Measurements from ENCODE around the gene AKAP8L.
A peak's percentile ranks its signal among the peaks of the same experiment; 100 is the strongest.

The AKAP8L gene

DNA sequence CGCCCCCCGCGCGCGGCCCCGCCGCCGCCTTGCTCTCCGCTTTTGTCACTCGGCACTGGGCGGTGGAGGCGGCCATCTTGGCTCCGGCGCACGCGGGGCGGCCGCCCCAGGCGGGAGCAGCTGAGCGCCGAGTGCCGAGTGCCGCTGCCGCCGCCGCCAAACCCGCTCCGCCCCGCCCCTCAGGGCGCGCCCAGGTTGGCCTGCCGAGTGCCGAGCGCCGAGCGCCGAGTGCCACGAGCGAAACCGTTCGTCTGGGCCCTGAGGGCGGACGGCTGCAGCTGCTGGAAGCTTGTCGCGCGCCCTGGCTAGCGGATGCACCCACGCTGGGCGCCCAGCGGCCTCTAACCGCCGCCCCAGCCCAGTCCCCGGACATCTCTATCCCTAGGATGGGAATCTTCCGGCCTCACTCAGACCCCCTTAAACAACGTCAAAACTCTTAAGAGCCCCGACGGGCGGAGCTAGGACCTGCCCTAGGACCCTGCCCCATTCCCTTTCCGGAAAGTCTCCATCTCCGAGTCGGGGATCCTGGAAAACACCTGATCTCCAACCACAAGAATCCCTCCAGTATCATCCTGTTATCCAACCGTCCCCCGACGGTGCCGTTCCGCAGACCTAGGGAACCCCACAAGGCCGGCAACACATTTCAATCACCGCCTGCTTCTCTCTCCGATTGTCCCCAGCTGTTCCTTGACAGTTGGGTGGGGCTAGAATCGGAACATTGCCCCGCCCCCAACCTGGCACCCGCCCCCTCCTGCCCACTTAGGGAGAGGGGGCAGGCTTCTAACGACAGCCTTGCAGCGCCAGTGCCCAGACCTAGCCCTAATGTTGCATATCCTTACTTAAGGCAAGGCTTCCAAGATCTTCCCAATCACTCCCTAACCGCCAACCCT, 14.1 kb upstream of the AKAP8L start:
- peak; percentile 81 for DNase-seq (ENCODE audit: low read depth)

DNA sequence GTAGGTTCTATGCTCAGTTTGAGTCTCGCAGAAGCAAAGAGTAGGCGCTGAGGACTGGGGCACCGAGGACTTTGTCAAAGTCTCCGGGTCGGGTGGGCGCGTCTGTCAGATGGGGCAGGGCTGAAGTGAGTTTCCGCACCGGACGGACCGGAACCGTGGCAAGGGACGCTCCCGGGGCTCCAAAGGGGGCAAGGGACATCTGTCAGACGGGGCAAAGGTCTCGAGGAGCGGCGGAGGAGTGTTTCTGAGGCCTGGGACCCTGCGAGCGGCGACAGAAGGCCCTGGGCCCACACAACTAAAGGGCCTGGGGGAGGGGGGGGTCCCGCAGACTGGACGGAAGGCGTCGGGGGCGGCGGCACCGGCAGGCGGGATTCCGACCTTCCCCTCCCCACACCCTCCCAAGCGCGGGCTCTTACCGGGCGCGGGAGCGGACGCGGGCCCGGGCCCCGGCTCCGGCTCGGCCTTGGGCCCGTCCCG, 13.3 kb upstream of the AKAP8L start:
- no peak for DNase-seq (ENCODE audit: low read depth)

- no peak for DNase-seq (ENCODE audit: low read depth)
Measured at GRCh38 chr19:15431396-15432017, 12.7 kb upstream of the AKAP8L start.

DNA sequence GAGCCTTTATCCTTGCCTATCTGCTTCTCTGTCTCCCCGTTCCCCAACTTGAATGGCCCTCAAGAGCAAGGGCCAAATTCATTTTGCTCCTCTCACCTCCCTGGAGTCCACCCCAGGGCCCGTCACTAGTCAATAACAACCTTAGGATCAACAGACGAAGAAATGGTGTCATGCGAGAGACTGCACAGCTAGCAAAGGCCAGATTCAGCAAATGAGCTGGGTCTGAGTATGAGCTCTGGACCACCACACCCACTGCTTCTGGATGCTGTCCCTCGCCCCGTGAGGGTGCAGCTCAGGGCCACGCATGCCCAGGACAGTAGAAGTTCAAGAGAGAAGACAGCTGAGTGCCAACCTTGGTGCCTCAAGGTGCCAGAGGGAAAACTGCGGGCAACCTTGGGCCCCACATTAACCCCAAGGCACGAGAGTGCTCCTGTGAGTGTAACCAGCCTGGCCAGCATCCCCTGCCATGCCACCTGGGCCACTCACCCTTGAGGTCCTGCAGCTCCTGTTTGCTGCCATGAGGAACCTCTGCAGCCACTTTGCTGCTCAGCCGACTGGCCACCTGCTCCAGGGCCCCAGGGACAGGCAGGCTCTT, 11.8 kb upstream of the AKAP8L start:
- DNase-seq (ENCODE audit: low read depth): no peak

- no peak for DNase-seq (ENCODE audit: low read depth)
Measured at GRCh38 chr19:15429825-15430467, 11.2 kb upstream of the AKAP8L start.

DNA sequence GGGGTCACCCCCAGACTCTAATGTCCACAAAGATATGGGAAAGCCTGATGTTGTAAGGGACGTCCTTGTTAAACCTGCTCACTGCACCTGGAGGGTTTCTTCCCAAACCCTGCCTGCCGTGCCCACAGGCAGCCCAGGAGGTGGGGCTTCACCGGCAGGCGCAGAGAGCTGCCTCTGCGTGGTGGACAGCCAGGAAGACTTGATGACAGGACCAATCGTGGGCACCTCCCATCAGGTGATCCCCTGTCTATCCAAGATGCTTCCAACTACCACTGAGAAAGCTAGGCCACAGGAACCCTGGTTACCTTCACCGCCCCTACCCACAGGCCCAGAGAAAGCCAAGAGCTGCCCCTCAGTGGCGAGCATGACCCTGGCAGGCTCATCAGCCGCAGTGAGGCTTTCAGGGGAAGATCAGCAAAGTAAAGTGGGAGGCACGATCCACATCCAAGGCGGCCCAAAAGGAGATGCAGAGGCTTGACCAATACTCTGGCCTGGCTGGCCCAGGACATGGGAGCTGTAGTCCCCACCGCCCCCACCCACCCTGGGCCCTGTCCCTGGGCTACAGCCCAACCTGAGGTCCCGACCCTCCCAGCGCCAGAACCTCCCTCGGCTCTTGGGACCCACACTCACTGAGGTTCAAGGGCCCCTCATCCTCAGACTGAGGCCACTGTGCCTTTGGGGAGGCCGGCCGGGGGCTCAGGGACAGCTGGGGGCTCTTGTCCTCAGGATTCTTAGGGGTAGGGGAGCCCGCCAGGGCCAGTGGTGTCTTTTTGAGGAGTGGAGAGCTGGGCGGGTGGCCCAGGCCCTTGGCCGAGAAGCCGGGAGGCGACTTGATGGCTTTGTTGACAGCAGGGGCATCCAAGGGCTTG, 10.4 kb upstream of the AKAP8L start:
- no peak for DNase-seq (ENCODE audit: low read depth)

DNA sequence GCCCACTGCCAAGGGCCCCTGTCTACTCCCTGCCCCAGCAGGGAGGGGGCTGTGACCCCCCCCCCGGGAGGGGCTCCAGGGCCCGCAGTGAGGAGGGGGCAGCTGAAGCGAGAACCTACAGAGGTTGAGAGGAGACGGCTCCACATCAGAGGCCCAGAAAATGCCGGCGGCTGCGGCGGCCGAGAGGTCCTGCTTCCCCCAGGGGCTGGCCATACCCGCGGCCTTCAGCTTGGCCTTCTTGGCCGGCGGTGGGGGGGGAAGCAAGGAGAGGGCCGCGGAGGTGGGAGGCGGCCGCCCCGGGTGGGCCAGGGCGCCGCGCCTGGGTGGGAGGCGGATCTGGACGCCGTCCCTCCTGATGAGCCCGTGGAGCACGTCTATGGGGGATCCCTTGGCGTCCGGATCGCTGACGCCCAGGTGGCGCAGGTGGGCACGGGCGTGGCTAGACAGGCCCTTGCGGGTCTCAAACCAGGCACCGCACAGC, 9.2 kb upstream of the AKAP8L start:
- DNase-seq (ENCODE audit: low read depth): no peak

GRCh38 chr19:15427350-15427700, 8.5 kb upstream of the AKAP8L start:
- DNase-seq (ENCODE audit: low read depth): no peak

GRCh38 chr19:15426485-15427349, 7.9 kb upstream of the AKAP8L start:
- DNase-seq (ENCODE audit: low read depth): no peak

DNA sequence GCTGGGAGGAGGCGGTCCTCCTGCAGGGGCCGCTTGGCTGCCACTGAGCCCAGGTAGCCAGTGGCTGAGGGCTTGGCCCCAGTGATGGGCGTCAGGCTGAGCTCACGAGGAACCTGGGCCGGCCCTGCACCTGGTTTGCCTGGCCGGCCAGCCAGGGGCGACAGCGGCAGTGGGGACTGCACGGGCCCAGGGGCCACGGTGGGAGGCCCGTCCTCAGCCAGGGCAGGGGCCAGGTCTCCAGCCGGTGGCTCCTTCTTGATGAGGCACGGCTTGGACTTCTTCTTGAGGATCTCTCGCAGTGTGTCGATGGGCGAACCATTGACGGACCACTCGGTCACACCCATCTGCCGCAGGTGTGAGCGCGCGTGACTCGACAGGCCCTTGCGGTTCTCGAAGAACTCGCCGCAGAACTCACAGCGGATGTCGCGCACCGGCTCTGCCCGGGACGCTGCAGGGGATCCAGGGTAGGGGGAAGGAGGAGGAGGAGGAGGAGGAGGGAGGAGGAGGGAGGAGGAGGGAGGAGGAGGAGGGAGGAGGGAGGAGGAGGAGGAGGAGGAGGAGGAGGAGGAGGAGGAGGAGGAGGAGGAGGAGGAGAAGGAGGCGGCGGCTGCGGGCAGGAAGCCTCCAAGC, 6.6 kb upstream of the AKAP8L start:
- no peak for DNase-seq (ENCODE audit: low read depth)

DNA sequence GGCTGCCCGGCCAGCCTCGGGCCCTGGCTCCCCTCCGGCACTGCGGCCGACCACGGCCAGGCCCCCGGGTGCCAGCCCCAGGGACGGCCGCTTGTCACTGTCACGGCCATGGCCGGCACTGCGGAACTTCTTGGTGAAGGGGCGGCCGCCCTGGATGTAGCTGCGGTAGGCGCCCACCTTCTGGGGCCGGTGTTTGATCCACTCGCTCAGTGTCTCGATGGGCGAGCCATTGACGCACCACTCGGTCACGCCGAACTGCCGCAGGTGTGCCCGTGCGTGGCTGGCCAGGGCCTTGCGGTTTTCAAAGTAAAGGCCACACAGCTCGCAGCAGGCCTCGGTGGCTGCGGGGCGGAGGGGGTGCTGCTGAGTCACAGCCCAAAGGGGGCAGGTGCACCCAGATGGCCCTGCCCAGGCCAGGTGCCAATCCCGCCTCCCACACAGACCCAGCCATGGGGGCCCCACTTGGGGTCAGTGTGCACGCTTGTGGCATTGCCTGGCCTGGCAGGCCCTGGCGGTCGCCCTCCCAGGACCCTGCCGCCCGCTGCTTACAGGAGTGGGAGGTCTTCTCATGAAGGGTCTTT, 6.0 kb upstream of the AKAP8L start:
- no peak for DNase-seq (ENCODE audit: low read depth)

DNA sequence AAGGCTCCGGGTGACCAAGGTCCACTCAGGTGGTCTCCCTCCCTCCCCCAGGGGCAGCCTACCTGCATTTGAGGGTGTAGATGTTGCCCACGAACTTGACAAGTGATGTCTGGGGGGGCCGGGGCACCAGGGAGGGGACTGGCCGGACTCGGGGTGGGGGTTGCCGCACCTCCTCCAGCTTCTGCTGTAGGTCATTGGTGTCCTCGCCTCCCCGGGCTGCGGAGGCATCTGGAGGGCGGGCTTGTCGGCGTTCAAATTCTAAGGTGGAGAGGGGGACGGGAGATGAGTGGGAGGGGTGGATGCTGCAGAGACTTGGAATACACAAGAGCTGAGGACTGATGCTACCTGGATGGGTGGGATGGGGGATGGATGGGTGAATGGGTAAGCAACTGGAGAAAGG, 5.3 kb upstream of the AKAP8L start:
- DNase-seq (ENCODE audit: low read depth): no peak

GRCh38 chr19:15423130-15423529, 4.3 kb upstream of the AKAP8L start:
- no peak for DNase-seq (ENCODE audit: low read depth)

DNA sequence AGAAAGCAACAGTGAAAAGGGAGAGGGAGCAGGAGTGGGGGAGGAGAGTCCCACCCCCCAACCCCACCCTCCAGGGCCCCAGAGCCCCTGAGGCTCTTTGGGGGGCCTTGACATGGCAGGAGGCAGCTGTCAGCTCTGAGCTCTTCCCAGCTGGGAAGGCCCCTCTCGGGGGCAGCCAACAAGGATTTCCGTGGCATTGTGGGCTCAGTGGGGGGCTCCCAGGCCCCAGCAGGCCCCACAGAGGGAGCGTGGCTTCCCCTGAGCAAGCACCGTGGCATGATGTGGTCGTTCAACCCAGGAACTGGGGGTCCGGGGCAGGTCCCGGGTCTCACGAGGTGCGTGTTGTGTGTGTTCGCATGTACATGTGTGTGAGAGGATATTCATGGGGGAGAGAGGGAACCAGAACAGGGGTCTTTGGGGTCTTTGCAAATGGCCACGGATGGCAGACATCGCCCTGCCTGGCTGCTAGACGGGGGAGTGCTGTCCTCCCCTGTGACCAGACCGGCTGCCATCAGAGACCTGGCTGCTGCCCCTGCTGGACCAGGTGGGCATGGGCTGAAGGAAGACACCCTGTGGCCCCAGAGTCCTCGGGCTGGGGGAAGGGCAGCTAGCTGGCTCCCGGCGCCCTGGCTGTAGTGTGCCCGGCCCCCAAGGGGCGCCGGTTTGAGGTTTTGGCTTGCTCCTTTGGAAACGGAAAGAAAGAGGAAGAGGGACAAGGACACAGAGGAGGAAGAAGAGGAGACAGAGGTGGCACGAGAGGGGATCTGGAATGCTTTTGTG, 3.7 kb upstream of the AKAP8L start:
- no peak for DNase-seq (ENCODE audit: low read depth)

GRCh38 chr19:15421721-15422260, 3.0 kb upstream of the AKAP8L start:
- DNase-seq (ENCODE audit: low read depth): no peak

- DNase-seq (ENCODE audit: low read depth): no peak
Measured at GRCh38 chr19:15421136-15421695, 2.4 kb upstream of the AKAP8L start.

DNA sequence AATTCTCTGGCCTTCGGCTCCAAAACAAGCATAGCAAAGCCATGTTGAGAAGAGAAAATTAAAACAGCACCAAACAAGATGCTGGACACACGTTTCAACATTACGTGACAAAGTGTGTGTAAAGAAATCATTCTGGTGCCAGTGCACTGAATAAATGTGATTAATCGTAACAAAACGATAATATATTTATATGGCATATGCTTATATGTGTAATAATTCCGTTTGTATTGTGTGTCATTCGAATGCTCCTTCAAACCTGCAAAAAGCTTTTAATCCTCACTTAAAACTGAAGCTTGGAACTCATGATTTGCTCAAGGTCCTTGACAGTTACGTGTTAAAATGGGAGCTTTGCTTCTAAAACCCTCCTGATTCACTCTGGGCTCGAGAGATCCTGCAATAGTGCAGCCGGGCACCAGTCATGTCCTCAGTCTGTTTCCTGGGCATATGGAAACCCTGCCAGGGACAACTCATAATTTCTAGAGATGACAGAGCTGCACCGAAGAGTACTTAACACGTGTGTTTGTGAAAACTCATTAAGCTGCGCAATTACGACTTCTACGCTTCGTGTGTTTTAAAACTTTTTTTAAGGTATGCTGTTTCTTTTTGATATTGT, 731 bp upstream of the AKAP8L start:
- DNase-seq (ENCODE audit: low read depth): peak; percentile 19

DNA sequence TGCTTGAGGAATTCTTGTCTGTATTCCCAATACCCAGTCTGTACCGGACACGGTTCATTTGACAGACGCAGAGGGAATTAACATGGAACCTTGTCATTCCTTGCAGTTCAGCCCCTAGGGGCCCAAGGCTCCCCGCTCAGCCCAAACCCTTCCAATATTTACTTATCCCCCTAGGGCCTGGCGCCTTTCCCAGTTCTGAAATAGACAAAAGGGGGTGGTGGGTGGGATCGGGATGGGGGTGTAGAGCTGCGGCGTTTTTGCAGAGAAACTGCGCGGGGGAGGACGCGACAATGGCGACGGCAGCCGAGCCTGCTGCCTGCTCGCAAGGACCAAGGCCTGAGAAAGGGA, 583 bp downstream of the AKAP8L start:
- DNase-seq (ENCODE audit: low read depth): no peak

Measured in GM04504 (cell line).